ENCODE data around the gene CNNM1.

CNNM1 gene

GRCh38 chr10:99329304-99329553, at the start of gene CNNM1:
Gene CNNM1, plus strand, starts transcription at chr10:99329356. Its CDS starts 32 bp downstream, at chr10:99329388.
- no peak for DNase-seq (ENCODE audit: low read depth)

DNA sequence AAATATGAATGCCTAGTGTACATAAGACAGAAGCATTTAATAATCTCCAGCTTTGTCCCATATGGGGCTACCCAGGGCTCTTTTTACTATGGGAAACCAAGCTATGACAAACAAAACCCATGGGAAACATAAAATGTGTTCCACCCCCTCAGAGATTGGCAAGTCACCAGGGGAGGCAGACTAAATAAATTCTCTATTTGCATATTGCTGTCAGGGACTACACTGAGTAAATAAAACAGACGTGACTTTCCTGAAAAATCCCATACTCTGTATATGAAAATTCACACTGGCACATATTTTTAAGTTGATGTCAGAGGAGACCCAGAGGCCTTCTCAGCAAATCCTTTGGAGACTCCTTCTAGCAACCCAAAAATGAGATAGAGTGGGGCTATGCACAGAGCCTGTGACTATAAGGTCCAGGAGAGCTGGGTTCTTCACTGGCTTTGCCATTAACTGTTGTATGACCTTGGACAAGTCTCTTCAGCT, 49.5 kb upstream of the CNNM1 start:
- DNase-seq (ENCODE audit: low read depth): peak; percentile 52

DNA sequence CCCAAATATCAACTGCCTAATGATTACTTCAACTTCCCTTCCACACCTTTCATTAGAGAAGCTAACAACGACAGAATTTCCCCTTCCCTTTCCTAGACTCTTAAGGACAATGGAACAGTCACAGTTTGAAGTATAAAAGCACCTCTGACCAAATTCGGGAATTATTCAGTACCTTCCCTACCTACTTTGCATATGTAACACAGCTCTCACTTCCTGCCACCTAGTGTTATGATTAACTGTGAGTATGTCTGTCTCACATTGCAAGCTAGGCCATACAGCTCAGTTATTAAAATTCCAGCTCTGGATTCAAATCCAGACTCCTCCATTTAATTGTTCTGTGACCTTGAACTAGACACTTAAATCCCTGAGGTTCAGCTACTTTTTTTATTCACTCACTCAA, 48.7 kb upstream of the CNNM1 start:
- DNase-seq (ENCODE audit: low read depth): no peak

DNA sequence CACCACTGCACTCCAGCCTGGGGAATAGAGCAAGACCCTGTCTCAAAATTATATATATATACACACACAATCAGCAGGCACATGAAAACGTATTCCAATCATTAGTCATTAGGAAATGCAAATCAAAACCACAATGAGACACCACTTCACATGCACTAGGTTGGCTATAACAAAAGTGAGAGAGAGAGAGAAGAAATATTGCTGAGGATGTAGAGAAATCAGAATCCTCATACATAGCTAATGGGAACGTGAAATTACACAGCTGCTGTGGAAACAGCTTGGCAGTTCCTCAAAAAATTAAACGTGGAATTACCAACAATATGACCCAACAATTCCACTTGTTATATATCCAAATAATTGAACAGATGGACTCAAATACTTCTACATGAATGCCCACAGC, 43.3 kb upstream of the CNNM1 start:
- DNase-seq (ENCODE audit: low read depth): no peak

- DNase-seq (ENCODE audit: low read depth): no peak
These were observed 38.9 kb upstream of the CNNM1 start for GRCh38 chr10:99290306-99290705.

- peak; percentile 85 for DNase-seq (ENCODE audit: low read depth)
These were observed 37.0 kb upstream of the CNNM1 start for GRCh38 chr10:99292159-99292558.

- no peak for DNase-seq (ENCODE audit: low read depth)
These were observed 32.6 kb upstream of the CNNM1 start for GRCh38 chr10:99296605-99297004.

DNA sequence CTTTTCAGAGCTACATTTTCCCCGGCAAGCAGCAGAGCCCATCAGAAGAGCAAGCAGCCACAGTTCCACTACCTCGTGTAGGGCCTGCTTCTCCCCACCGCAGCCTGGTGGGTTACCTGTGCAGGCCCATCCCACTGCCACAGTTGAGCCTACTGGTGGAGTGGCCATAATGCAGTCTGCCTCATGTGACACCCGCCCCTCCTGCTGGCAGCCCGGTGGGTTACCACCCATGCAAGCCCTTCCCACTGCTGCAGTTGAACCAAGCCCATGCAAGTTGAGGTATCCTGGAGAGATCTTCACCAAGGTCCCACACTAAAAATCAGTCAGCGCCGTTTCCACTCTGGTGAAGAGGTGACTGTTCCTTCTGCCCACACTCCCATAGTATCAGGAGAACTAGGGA, 32.1 kb upstream of the CNNM1 start:
- no peak for DNase-seq (ENCODE audit: low read depth)

- DNase-seq (ENCODE audit: low read depth): no peak
These were observed 25.0 kb upstream of the CNNM1 start for GRCh38 chr10:99303899-99304861.

- DNase-seq (ENCODE audit: low read depth): no peak
These were observed 24.3 kb upstream of the CNNM1 start for GRCh38 chr10:99304862-99305229.

GRCh38 chr10:99312501-99312900, 16.7 kb upstream of the CNNM1 start:
- no peak for DNase-seq (ENCODE audit: low read depth)

DNA sequence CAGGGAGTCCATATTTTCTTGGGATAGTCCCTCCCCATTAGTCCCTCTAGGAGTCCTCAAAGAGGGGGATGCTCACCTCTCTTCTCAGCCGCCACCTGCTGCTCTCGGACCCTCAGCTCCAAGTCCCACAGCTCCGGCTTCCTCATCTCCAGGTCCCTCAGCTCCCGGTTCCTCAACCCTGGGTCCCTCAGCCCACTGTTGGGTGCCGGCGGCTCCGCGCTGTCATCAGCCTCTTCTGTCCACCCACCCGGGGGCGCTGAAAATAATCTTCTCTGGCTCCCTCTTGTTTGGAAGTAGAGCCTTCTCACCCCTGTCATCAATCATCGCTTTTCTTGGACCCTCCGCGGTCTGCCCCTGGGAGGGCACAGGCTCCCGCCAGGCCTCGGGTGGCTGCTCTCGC, 13.3 kb upstream of the CNNM1 start:
- no peak for DNase-seq (ENCODE audit: low read depth)

DNA sequence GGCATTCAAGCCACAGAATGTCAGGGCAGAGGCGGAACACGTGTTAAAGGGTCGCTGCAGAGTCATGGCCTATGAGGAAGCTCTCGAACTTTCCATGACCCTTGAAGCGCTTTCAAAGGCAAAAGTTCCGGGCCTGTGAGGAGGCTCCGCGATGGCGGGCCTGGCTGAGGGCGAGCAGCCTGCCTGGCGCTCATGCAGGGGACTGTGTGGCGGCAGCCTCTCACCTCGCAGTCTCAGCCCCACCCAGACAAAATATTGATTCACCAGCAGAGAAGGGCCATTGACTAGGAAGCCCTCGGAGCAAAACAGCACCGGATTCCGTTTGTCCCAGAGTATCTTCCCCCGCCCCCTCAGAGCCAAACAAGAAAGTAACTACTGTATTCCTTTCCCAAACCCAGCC, 12.8 kb upstream of the CNNM1 start:
- DNase-seq (ENCODE audit: low read depth): no peak

DNA sequence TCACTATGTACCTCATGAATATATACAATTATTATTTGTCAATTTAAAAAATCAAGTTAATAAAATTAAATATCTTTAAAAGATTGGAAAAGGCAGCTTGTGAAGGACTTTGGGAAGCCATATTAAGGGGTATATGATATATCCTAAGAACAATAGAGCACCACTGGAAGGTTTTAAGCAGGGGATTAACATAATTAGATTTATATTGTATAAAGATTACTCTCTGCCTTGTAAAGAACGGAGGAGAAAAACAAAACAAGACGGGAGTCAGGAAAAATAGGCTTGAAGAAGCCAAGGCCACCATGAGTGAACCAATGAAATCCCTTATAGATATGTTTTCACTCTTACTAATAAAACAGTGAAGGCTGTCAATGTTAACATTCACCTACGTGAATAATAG, 11.1 kb upstream of the CNNM1 start:
- no peak for DNase-seq (ENCODE audit: low read depth)

DNA sequence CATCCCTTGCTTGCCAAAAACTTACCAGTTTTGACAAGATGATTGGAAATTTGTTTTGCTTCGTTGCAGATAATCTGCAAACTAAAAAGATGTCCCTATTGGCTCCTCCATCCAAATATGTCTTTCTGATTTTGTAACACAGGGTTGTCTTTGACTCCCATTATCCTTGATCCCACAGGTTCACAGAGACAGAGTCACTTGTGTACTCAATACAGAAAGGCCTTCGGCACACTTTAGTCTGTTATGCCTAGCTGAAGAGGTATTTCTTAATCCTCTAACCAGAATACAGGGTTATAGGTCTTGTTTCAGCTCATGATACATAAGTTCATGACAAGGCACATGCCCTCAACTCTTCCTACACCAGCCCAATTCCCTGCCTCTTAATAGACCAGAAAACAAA, 10.7 kb upstream of the CNNM1 start:
- no peak for DNase-seq (ENCODE audit: low read depth)

GRCh38 chr10:99325281-99325680, 3.9 kb upstream of the CNNM1 start:
- DNase-seq (ENCODE audit: low read depth): no peak

GRCh38 chr10:99326871-99327270, 2.3 kb upstream of the CNNM1 start:
- DNase-seq (ENCODE audit: low read depth): no peak

GRCh38 chr10:99328579-99329303, 415 bp upstream of the CNNM1 start:
- no peak for DNase-seq (ENCODE audit: low read depth)

DNA sequence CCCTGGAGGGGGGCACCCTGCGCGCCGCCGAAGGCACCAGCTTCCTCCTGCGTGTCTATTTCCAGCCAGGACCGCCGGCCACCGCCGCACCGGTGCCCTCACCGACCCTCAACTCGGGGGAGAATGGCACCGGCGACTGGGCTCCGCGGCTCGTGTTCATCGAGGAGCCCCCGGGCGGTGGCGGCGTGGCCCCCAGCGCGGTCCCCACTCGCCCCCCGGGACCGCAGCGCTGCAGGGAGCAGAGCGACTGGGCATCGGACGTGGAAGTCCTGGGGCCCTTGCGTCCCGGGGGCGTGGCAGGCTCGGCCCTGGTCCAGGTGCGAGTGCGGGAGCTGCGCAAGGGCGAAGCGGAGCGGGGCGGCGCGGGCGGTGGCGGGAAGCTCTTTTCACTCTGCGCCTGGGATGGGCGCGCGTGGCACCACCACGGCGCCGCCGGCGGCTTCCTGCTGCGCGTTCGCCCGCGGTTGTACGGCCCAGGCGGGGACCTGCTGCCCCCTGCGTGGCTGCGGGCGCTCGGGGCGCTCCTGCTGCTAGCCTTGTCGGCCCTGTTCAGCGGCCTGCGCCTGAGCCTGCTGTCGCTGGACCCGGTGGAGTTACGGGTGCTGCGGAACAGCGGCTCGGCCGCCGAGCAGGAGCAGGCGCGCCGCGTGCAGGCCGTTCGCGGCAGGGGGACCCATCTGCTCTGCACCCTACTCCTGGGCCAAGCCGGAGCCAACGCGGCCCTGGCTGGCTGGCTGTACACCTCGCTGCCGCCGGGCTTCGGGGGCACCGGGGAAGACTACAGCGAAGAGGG, 594 bp downstream of the CNNM1 start:
- no peak for DNase-seq (ENCODE audit: low read depth)

DNA sequence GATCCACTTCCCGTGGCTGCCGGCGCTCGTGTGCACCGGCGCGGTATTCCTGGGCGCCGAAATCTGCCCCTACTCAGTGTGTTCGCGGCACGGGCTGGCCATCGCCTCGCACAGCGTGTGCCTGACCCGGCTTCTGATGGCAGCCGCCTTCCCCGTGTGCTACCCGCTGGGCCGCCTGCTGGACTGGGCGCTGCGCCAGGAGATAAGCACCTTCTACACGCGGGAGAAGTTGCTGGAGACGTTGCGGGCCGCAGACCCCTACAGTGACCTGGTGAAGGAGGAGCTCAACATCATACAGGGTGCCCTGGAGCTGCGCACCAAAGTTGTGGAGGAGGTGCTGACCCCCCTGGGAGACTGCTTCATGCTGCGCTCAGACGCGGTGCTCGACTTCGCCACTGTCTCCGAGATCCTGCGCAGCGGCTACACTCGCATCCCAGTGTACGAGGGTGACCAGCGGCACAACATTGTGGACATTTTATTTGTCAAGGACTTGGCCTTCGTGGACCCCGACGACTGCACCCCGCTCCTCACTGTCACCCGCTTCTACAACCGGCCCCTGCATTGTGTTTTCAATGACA, 1.3 kb downstream of the CNNM1 start:
- no peak for DNase-seq (ENCODE audit: low read depth)

DNA sequence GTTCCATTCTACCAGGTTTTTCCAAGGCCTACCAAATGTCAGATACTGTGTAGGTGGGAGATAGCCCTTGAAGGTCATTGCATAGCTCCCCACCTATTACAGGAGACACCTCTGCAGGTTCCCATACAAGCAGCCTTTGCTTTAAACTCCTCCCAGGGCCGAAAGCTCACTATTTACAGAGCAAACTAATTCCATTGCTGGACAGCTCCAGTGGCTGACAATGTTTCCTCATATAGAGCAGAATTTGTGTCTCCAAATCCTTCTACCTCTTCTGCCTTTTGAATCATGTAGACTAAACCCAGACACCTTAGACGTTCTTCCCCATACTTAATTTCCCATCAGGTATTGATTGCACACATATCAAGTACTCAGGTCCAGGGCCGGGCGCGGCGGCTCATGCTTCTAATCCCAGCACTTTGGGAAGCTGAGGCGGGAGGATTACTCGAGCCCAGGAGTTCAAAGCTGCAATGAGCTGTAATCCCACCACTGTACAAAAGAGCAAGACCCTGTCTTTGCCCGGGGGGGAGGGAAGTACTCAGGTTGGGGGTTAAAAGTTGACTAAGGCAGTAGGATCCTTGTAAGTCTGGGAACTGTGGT, 2.1 kb downstream of the CNNM1 start:
- no peak for DNase-seq (ENCODE audit: low read depth)

DNA sequence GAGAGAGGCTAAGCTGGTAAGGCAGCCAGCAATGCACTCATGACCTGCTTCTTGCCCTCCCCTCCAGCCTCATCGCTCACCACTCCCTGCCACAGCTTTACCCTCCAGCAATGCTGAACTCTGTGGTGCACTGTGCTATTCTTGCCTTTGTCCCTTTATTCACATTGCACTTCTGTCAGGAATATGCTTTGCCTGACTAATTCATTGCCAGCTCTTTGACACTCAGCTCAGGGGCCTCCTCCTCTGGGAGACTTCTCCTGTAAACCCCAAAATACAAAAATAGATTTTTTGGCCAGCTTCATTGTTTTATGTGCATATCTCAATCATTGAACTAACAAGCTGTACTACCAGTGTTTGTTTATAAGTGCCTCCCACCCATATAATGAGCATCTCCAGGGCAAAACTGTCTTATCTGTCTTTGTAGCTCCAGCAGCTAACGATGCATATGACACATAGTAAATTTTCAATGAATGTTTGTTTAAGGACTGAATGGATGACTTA, 8.2 kb downstream of the CNNM1 start:
- no peak for DNase-seq (ENCODE audit: low read depth)

All from GM04503 (cell line).